ENCODE measurements around the gene NAPB.

DNA sequence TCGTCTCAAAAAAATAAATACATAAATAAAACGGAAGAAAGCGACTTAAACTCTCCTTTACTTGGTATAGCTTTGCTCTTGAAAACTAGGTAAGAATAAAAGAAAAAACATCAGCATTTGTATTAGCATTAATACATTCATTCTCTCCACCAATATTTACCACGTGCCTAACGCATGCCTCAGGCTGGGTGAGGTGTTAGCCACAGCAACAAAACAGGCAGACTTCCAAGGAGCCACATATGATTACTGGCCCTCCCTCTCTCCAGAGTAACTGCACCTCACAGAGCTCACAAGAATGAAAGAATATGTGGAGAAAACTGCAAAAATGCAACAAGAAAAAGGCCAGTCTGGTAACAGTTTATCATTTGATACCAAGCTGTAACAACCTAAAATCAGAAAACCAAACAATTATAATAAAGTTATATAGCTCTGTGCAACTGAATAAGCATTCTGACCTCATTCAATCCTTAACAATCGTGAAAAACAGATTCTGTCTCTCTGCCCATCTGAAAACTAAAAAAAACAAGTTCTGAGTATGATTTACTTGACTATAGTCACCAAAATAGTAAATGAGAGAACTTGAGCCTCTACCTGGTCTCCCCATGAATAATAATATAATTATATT lies 5.2 kb downstream of the NAPB start:
- TF ChIP-seq, protein P1, sequence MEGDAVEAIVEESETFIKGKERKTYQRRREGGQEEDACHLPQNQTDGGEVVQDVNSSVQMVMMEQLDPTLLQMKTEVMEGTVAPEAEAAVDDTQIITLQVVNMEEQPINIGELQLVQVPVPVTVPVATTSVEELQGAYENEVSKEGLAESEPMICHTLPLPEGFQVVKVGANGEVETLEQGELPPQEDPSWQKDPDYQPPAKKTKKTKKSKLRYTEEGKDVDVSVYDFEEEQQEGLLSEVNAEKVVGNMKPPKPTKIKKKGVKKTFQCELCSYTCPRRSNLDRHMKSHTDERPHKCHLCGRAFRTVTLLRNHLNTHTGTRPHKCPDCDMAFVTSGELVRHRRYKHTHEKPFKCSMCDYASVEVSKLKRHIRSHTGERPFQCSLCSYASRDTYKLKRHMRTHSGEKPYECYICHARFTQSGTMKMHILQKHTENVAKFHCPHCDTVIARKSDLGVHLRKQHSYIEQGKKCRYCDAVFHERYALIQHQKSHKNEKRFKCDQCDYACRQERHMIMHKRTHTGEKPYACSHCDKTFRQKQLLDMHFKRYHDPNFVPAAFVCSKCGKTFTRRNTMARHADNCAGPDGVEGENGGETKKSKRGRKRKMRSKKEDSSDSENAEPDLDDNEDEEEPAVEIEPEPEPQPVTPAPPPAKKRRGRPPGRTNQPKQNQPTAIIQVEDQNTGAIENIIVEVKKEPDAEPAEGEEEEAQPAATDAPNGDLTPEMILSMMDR (IDR thresholded peaks at IDR 0.05; ENCODE audit: low read length): no peak
- TF ChIP-seq EZH2 (IDR thresholded peaks at IDR 0.05; ENCODE audit: borderline replicate concordance, low read length): no peak
